RWPE2 (cell line): ENCODE results near the gene PPP1R15A.

Source experiments
- ATAC-seq: fragments of 200-7000 bp; cut with Tn5 transposase; 3 replicates; pipeline ENCODE4 v1.9.1; 2021; ENCODE audit warnings: low read depth
- DNase-seq: peaks from one replicate; pipeline ENCODE4 v3.0.0-alpha.2; 2020; ENCODE audit warnings: low spot score
- H3K27ac ChIP-seq: fragments of 450-650 bp; 2 replicates; pipeline ENCODE4 v1.5.1; 2017; ENCODE audit warnings: mild to moderate bottlenecking; ENCODE audit not compliant: poor library complexity, severe bottlenecking
- H3K27me3 ChIP-seq: fragments of 250-450 bp; sonication (Bioruptor Pico); 2 replicates; pipeline ENCODE4 v1.5.1; 2021; ENCODE audit warnings: mild to moderate bottlenecking, moderate library complexity; ENCODE audit not compliant: insufficient read depth, poor library complexity, severe bottlenecking
- H3K36me3 ChIP-seq: fragments of 250-450 bp; sonication (Bioruptor Pico); 2 replicates; pipeline ENCODE4 v1.5.1; 2020; ENCODE audit warnings: low read depth, mild to moderate bottlenecking, moderate library complexity
- H3K4me1 ChIP-seq: fragments of 250-450 bp; sonication (Bioruptor Pico); 2 replicates; pipeline ENCODE4 v1.5.1; 2021; ENCODE audit warnings: mild to moderate bottlenecking, moderate library complexity; ENCODE audit not compliant: insufficient read depth, poor library complexity, severe bottlenecking
- H3K4me3 ChIP-seq: fragments of 250-450 bp; sonication (Bioruptor Pico); 2 replicates; pipeline ENCODE4 v1.5.1; 2021; ENCODE audit warnings: mild to moderate bottlenecking, moderate library complexity; ENCODE audit not compliant: severe bottlenecking
- H3K9me3 ChIP-seq: fragments of 250-450 bp; sonication (Bioruptor Pico); 2 replicates; pipeline ENCODE4 v1.5.1; 2021; ENCODE audit warnings: mild to moderate bottlenecking, moderate library complexity; ENCODE audit not compliant: severe bottlenecking
- CTCF ChIP-seq: fragments of 450-650 bp; IDR thresholded peaks from one replicate; pipeline ENCODE4 v1.5.1; 2017; ENCODE audit warnings: mild to moderate bottlenecking, moderate library complexity; ENCODE audit not compliant: poor library complexity, severe bottlenecking

The PPP1R15A gene

GRCh38 chr19:48837687-48838086, 34.5 kb upstream of the PPP1R15A start:
- TF ChIP-seq CTCF: no peak
- no peaks in the 10 kb centered on the region for H3K4me1 ChIP-seq
- no peak for DNase-seq

GRCh38 chr19:48841047-48841446, 31.2 kb upstream of the PPP1R15A start:
- TF ChIP-seq CTCF: no peak
- no peaks in the 10 kb centered on the region for H3K4me1 ChIP-seq
- H3K27ac ChIP-seq: no peak overlapping the region
- ATAC-seq (no peak), DNase-seq (no peak)
- H3K36me3 ChIP-seq: peaks cover 5% of the 10 kb centered on the region; the same call in 1 of the 2 replicates
- H3K4me3 ChIP-seq: no peak overlapping the region
- no peaks in the 10 kb centered on the region for H3K9me3 ChIP-seq
- no peaks in the 10 kb centered on the region for H3K27me3 ChIP-seq

More at GRCh38 chr19:48837687-48838086, 34.5 kb upstream of the PPP1R15A start:
- no peak overlapping the region for H3K4me3 ChIP-seq
- H3K27ac ChIP-seq: no peak overlapping the region
- H3K9me3 ChIP-seq: no peaks in the 10 kb centered on the region
- H3K27me3 ChIP-seq: no peaks in the 10 kb centered on the region
- no peak for ATAC-seq
- no peaks in the 10 kb centered on the region for H3K36me3 ChIP-seq

GRCh38 chr19:48841571-48841970, 30.6 kb upstream of the PPP1R15A start:
- Histone ChIP-seq H3K4me1 (no peaks in the 10 kb centered on the region), H3K36me3 (peaks cover 5% of the 10 kb centered on the region; the same call in 1 of the 2 replicates), H3K4me3 (no peak overlapping the region), H3K27ac (no peak overlapping the region), H3K9me3 (no peaks in the 10 kb centered on the region), H3K27me3 (no peaks in the 10 kb centered on the region)
- ATAC-seq (no peak), DNase-seq (no peak)
- TF ChIP-seq CTCF: no peak

- H3K4me3 ChIP-seq: no peak overlapping the region
- no peak overlapping the region for H3K27ac ChIP-seq
- H3K4me1 ChIP-seq: no peaks in the 10 kb centered on the region
- no peaks in the 10 kb centered on the region for H3K27me3 ChIP-seq
- ATAC-seq (peak; percentile 35; the same call in 2 of the 3 replicates), DNase-seq (no peak)
- TF ChIP-seq CTCF: peak; percentile 89
- peaks cover 5% of the 10 kb centered on the region; the same call in 1 of the 2 replicates for H3K36me3 ChIP-seq
- H3K9me3 ChIP-seq: no peaks in the 10 kb centered on the region
Observed at GRCh38 chr19:48842789-48843162, 29.4 kb upstream of the PPP1R15A start.

- DNase-seq (no peak), ATAC-seq (peak; percentile 40; the same call in 1 of the 3 replicates)
Observed at GRCh38 chr19:48844472-48844871, 27.7 kb upstream of the PPP1R15A start.

More at GRCh38 chr19:48844472-48844871, 27.7 kb upstream of the PPP1R15A start:
- TF ChIP-seq CTCF: no peak
- Histone ChIP-seq H3K9me3 (no peaks in the 10 kb centered on the region), H3K27ac (no peak overlapping the region), H3K27me3 (no peaks in the 10 kb centered on the region), H3K4me3 (no peak overlapping the region), H3K4me1 (no peaks in the 10 kb centered on the region), H3K36me3 (peaks cover 5% of the 10 kb centered on the region; the same call in 1 of the 2 replicates)
